ENCODE data around the gene AHNAK.

GRCh38 chr11:62574363-62575071 is 27.9 kb upstream of the AHNAK start:
- TF ChIP-seq CTCF (IDR thresholded peaks at IDR 0.05): no peak
- TF ChIP-seq EP300 (IDR thresholded peaks at IDR 0.05): no peak
- TF ChIP-seq POLR2A (IDR thresholded peaks at IDR 0.05): no peak

All from ovary (tissue), 3 donors.